ENCODE measurements around the gene DNAJC10. TPM values are rescaled to one million over a fixed set of nuclear protein-coding genes. Genes with fewer than 3 reads are reported as not detected.

Gene DNAJC10
- total and polyA plus RNA-seq, 9 of the 15 experiments (the other 6 are each of a cell fraction or from before 2014, with no cell fraction given) = 9.8 to 77.7 (median 57.3) TPM

DNA sequence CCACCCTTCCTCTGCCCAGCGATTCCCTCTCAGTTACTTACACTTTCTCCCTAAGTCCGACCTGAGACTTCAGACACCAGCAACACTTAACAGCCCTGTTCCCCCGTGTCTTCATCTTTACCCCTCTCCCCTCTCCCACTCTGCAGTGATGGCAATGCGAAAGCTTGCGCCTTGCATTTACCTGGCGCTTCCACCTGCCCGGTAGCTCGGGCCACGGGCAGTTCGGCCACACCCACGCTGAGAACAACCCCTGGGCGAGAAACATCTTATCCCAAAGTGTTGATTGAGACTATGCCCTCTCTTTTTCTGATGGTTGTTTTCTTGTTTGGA is 558 bp downstream of the DNAJC10 start (continued):
- TF ChIP-seq SMARCA4 (IDR thresholded peaks at IDR 0.05) (peak; percentile 32), ZNF507 (tag; conservative IDR thresholded peaks at IDR 0.05) (no peak), SOX6 (IDR thresholded peaks at IDR 0.05) (no peak), TBP (optimal IDR thresholded peaks at IDR 0.05; ENCODE audit: low read depth, low read length) (no peak), ZNF175 (CRISPR knock-in tag; IDR thresholded peaks at IDR 0.05; ENCODE audit: low read depth) (no peak), CBX5 (IDR thresholded peaks at IDR 0.05; ENCODE audit: borderline replicate concordance, low read depth) (no peak), TARDBP (IDR thresholded peaks at IDR 0.05) (no peak), SIN3A (IDR thresholded peaks at IDR 0.05; ENCODE audit: borderline replicate concordance in 2 of 2, control insufficient read depth in 1 of 2, low read depth in 2 of 2, low read length in 2 of 2) (0 out of 4 replicates have a peak, but pooled peaks of 1 of the 2 experiments have one; percentile 43), TAF15 (IDR thresholded peaks at IDR 0.05; ENCODE audit: low read depth, low read length) (no peak), TRIM24 (IDR thresholded peaks at IDR 0.05) (no peak), YY1 (IDR thresholded peaks at IDR 0.05; ENCODE audit: borderline replicate concordance in 1 of 3, control insufficient read depth in 1 of 3, extremely low read depth in 1 of 3, insufficient read depth in 3 of 3, insufficient read length in 1 of 3, insufficient replicate concordance in 2 of 3, low read depth in 1 of 3, low read length in 2 of 3) (no peak), DACH1 (IDR thresholded peaks at IDR 0.05; ENCODE audit: partially characterized antibody) (no peak), TAF9B (IDR thresholded peaks at IDR 0.05; ENCODE audit: partially characterized antibody) (peak; percentile 22), FOXP1 (CRISPR knock-in tag; IDR thresholded peaks at IDR 0.05) (no peak), MAFF (IDR thresholded peaks at IDR 0.05; ENCODE audit: low read length) (no peak), ZNF274 (IDR thresholded peaks at IDR 0.05; ENCODE audit: borderline replicate concordance, low read depth, low read length) (no peak), KHSRP (IDR thresholded peaks at IDR 0.05) (no peak), ZSCAN32 (CRISPR knock-in tag; IDR thresholded peaks at IDR 0.05) (no peak), ZC3H8 (IDR thresholded peaks at IDR 0.05) (no peak)
- TF ChIP-seq, protein P1, sequence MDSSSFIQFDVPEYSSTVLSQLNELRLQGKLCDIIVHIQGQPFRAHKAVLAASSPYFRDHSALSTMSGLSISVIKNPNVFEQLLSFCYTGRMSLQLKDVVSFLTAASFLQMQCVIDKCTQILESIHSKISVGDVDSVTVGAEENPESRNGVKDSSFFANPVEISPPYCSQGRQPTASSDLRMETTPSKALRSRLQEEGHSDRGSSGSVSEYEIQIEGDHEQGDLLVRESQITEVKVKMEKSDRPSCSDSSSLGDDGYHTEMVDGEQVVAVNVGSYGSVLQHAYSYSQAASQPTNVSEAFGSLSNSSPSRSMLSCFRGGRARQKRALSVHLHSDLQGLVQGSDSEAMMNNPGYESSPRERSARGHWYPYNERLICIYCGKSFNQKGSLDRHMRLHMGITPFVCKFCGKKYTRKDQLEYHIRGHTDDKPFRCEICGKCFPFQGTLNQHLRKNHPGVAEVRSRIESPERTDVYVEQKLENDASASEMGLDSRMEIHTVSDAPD (CRISPR knock-in tag; IDR thresholded peaks at IDR 0.05) = no peak
- TF ChIP-seq, protein P2, sequence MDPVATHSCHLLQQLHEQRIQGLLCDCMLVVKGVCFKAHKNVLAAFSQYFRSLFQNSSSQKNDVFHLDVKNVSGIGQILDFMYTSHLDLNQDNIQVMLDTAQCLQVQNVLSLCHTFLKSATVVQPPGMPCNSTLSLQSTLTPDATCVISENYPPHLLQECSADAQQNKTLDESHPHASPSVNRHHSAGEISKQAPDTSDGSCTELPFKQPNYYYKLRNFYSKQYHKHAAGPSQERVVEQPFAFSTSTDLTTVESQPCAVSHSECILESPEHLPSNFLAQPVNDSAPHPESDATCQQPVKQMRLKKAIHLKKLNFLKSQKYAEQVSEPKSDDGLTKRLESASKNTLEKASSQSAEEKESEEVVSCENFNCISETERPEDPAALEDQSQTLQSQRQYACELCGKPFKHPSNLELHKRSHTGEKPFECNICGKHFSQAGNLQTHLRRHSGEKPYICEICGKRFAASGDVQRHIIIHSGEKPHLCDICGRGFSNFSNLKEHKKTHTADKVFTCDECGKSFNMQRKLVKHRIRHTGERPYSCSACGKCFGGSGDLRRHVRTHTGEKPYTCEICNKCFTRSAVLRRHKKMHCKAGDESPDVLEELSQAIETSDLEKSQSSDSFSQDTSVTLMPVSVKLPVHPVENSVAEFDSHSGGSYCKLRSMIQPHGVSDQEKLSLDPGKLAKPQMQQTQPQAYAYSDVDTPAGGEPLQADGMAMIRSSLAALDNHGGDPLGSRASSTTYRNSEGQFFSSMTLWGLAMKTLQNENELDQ (CRISPR knock-in tag; IDR thresholded peaks at IDR 0.05; ENCODE audit: borderline replicate concordance) = no peak
- TF ChIP-seq, protein P3, sequence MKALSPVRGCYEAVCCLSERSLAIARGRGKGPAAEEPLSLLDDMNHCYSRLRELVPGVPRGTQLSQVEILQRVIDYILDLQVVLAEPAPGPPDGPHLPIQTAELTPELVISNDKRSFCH (CRISPR knock-in tag; IDR thresholded peaks at IDR 0.05) = no peak
- TF ChIP-seq, protein P3 (tag; IDR thresholded peaks at IDR 0.05) = no peak
